DMS114 treated with DMSO at 0.1 percent for 48 hours (cell line): ENCODE results near the gene HOXA3.

Experiments used
- DNase-seq: peaks from one replicate; lab custom pipeline; 2025; ENCODE audit not compliant: unreplicated experiment; lab: John Stamatoyannopoulos, UW

HOXA3 gene

GRCh38 chr7:27106181-27106900 is 46.0 kb downstream of the HOXA3 start:
- DNase-seq, result peak; percentile 79

DNA sequence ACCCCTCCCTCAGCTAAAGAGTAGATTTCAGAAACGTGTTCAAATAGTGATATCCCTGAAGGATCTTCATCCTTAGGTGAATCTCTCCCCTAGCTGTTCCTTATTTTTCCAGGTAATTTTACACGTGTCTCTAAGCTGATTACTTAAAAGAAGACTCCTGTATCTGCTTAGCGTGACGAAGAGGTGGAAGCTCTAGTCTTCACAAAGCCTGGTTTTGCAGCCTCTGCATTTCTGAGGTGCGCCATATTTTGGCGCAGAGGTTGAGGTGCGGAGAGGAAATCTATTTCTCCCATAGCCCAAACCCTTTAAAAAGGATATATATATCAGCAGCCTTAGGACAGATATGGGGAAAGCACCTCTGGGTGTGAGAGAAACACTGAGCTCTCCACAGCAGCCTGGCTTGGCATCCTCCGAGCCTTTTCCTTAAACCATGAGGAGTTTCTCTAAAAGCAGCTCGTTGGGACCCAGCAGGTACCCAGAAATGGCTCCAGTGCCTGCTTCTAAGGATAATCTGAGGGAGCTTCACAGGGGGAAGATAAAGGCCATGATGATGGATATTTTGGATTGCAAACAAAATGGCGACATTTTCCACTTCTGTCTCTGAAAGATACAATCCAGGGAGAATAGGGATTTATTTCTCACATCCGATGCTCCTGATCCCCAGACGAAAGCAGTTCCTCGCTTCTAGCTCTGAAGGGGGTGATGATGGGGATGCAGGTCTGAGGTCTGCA is 46.9 kb downstream of the HOXA3 start:
- no peak for DNase-seq

- DNase-seq, result no peak
Observed at GRCh38 chr7:27104341-27105058, 47.9 kb downstream of the HOXA3 start.

DNA sequence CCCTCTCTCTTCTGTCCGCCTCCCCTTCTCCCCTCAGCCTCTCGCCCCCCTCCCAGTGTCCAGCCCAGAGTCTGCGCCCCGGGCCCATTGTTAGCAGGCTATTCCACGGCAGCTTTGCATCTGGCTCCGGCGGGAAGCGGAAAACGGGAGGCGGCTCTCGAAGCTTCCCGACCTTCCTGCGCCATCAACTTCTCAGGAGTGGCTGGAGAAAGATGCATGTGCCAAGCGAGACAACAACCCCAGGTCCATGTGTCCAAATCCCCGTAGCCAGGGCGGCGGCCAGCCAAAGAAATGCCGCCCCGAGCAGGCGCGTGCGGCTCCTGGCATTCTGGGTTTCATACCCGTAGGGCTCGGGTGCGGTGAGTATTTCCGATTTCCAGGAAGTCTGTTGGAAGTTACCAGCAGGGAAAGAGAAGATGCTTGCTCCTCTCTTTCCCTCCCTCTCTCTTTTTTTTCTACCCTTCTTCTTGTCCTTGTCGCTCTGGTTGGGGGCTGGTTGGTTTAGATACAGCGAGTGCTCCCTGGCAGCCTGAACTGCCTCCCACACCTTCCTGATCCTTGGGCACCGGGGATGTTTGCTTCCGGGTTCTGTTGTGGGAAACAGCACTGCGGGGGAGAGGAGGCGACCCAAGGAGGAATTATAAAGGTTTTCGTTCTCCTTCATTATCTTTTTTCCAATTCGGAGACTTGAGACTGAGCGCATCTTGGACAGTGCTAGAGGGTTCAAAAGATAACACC is 48.7 kb downstream of the HOXA3 start:
- no peak for DNase-seq

- no peak for DNase-seq
Observed at GRCh38 chr7:27102581-27103442, 49.6 kb downstream of the HOXA3 start, which contains the start of gene HOXA2. Gene HOXA2 (minus strand): TSS chr7:27102683. CDS start chr7:27102500, 183 bp downstream.

DNA sequence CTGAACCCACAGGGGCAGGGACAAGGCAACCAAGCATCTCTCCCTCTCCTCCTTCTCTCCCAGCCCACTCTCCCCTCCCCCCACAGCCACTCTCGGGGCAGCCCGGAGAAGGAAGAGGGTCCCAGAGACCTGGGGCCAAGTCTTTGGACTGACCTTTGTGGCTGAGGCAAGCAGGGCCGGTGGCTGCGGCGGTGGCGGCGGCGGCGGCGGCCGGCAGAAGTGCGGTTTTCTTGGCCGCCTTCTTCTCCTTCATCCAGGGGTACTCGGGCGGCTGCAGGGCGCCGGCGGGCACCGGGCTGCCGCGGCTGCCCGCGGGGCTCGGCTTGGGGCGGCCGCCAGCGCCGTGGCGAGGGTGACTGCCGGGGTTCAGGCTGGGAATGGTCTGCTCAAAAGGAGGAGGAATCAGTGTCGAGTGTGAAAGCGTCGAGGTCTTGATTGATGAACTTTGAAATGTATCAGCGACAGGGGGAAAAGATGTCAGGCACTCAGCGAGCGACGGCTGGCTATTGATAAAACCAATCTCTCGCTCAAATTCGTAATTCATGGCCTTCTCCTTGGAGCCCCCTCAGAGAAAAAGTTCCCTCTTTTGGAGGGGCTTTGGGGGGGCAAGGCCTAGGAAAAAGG is 50.3 kb downstream of the HOXA3 start:
- DNase-seq, result no peak

- DNase-seq, result no peak
Observed at GRCh38 chr7:27101171-27101956, 51.0 kb downstream of the HOXA3 start.

DNA sequence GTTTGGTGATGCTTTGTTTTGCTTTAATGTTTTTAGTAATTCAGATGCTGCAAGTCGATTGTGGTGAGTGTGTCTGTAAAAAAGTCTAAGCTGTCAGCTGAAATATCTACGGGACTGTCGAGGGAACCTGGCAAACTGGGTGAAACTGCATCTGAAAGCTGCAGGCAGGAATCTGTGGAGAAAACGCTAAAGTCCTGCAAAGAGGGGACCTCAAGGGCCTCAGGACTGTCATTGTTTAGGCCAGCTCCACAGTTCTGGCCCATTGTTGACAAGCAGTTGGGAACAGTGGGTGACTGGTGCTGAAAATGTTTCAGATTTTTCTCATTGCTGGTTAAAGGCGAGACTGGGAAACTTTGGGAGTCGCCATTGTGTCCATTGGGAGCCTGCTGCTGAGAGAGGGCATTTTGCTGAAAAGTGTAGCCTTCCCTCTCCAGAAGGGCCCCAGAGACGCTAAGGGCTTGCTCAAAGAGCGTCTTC is 51.7 kb downstream of the HOXA3 start:
- DNase-seq, result no peak

DNA sequence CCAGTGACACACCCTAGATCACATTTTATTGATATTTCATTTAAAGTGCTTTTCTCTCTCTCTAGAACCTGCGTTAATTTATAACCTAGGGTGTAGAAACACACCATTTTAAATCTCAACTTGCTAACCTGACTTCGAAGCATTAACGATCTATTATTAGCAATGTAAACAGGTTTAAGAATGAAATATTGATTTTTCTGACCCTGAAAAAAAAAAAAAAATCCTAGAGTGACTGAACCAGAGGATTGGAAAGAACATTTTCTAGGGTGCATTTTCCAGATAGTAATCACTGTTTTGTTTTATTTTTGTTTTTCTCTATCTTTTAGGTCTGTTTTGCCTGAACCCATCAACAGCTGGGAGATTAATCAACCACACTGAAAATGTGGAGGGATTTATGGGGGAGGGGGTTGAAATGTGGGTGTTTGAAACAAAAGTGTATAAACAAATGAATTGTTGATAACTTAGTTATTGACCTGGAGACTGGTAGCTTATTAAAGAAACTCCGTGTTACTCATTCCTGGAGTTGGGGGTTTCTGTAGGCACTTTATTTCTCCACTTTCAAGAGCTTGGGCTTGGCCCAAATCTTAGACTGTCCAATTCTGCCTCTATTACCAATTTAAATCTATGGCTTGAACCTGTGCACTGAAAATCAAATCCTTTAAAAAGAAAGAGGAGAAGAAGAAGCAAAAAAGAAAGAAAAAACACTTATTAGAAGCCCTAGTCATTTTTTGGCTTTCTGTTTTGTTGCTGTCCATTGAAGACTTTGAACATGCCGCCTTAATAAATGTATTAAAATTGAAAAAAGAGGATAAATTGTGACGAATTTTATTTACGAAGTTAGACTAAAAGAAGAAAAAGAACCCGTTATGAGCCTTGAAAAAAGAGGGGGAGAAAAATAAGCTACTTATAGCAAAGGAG is 52.7 kb downstream of the HOXA3 start:
- DNase-seq, result no peak

DNA sequence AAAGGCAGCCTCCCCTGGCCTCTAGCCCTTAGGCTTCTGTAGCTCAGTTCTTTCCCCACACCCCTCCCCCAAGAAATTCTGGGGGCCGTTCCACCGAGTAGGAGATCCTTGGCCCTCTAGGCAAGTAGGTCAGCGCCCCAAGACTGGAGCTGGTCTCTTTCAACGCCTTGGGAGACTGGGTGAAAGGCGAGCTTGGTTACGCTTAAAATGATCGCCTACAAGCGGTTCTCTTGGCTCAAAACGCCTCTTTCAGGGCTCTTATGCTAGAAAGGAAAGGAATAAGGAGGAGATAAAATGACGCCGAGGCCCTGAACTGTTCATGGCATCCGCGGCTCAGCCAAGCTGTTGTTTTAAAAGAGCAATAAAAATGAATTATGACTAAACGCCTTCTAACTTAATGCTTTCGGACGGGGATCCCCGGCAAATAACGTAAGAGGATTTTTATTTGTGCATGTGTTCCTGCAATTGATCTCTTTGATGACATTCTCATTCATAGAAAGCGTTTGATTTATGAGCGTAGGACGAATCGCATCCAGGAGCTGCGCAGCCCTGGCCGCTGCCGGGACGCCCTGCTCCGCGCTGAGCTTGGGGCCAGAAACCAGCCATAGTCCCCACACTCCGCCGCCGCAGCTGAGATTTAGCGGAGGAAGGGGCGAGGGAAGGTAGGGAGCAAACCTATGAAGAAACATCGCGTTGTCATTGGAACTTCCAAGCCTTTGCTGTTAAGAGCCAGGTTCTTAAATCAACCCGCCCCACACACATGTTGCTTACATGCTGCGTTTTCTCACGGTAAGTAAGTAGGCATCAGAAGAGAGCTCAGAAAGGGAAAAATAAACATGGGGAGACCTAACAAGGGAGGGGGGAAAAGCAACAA is 53.6 kb downstream of the HOXA3 start:
- DNase-seq, result no peak

DNA sequence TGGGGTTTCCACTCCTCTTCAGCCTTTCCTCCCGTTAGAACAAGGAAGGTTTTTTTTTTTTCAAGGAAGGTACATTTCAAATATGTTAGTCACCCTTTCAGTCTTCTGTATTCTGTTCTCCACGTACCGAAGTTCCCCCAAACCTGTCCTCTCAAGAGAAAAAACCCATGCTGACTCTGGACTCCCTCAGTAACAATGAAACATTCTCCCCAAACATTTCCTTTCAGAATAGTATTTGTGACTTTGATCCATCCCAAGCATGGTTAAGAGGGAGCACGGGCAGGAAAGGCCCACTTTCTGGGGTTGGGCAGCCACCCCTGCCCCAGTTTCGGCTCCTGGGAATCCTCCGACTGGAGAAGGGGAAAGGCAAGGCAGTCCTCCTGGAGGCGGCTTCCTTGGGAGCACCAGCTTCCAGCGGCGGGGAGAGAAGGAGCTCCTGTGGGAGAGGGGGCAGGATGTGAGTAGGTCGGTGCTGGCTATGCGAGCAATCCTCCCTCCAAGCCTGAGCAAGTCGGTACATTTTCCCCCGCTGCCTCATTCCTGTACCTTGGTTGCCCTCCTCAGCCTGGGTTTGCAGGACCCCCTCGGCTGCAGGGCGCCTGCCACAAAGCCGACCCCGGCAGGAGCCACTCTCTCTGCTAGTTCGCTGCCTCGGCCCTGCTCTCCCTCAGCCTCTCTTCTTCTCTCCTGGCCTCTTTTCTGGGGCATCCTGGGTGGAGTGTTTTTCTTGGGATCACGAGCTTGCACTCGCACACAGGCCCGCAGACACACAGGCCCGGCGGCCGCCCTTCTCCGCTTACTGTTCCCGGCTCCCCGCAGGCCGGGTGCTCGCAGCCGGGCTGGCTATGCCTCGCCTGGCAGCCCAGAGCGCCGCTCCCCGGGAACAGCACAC is 54.5 kb downstream of the HOXA3 start:
- DNase-seq, result no peak

DNA sequence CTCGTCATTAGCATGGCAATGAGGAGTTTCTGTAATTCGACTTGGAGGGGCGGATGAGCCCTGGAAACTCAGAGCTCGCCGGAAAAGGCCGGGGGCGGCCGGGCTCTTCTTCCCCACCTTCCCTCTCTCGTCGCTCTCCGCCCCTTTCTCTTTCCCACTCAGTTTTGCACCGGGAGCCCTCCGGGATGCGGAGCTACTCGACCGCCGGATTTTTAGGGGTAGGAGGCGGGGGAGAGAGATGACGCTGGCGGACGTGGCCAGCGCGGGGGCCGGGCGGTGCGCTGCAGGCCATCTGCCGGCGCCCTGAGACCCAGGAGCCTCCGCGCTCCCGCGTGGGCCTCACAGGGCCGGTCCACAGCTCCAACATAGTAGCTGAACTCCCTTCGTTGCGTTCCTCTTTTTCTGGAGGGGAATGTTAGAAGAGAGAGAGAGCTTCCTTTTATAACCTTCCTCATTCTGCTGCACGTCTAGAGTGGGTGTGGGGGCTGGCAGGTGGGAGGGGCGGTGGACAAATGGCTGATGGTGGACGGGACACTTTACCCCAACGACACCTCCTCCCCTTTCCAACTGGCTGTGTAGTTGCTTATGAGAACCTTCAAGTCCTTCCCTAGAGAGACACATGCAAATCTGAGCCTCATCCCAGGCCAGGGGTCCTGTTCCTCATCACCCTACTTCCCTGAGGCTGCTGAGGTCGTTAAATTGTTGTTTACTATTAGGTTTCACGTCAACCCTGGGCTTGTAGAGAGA is 55.4 kb downstream of the HOXA3 start:
- no peak for DNase-seq

DNA sequence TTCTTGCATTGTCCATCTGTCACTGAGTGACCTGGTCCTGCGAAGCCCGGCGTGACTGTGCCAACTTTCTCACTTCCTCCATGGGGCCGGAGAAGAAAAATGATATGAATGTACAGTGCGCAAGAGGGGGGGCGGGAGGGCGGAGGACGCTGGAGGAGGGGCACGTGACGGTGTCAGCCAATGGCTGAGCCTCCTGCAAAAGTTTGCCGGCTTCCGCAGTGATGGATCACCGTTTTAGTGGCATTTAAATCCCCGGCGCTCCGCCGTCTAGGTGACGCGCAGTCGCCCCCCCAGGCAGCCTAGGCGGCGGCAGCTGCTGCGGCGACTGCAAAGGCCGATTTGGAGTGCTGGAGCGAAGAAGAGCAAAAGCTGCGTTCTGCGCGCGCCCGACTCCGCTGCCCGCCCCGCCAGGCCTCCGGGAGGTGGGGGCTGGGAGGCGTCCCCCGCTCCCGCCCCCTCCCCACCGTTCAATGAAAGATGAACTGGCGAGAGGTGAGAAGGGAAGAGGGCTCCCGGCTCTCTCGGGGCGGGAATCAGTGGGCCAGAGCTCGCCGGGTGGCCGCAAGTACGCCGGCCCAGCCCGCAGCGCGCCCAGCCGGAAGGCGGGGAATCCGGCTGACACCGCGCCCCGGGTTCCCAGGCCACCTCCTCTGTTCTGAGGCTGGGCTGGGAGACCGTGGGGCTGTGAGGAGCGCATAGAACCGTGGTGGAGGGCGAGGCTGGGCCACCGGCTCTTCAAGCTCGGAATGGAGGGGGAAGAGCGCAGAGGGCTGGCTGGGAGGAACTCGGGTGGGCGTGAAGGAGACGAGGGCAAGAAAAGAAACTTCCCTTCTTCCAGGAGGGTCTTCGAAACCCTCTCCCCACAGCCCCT is 56.3 kb downstream of the HOXA3 start, which contains the start of gene HOXA1:
TSS of gene HOXA1 (minus strand) at position 104 of the 871 bp plus-strand sequence. CDS start at position 16, 88 bp downstream.
- peak; percentile 91 for DNase-seq
